Measurements from ENCODE around the gene MPP2. TPM values are rescaled to one million over a fixed set of nuclear protein-coding genes. Genes with fewer than 3 reads are reported as not detected.

The MPP2 gene
- polyA plus RNA-seq, 1 donor from 2014 or later: 25.5 TPM

DNA sequence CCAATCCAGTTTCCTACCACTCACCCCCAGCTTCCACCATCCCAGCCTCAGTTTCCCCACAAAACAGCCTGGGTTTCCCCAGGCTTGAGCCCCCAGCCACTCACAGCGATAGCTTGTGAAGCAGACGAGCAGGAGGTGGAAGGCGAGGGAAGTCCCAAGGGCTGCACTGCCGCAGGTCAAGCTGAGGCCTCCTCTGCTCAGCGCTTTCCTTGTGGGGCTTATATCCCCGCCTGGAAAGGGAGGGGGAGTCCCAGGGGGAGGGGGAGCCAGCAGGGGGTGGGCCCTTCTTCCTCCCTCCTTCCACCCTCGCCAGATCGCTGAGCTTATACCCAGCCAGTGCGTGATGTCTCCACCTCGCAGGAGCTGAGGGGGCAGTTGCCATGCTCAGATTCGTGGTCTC, 46.4 kb upstream of the MPP2 start, which contains the start of gene PYY:
TSS of gene PYY (minus strand) at position 195 of the 400 bp plus-strand sequence. CDS start 457 bp downstream, outside the sequence.
- Histone ChIP-seq H3K4me3 (ENCODE audit: low read length) (no peak within 1 kb of the TSS), H3K4me2 (ENCODE audit: low read length) (no peak within 1 kb of the TSS), H2AFZ (ENCODE audit: low read depth, low read length) (no peak within 1 kb of the TSS), H3K27ac (ENCODE audit: low read length) (no peak within 1 kb of the TSS), H3K9me2 (ENCODE audit: insufficient read depth, low read length) (no peaks in the 10 kb centered on the region), H3K9me3 (ENCODE audit: low read length) (no peaks in the 10 kb centered on the region), H3K36me3 (ENCODE audit: insufficient read depth, low read length) (no peaks in the 10 kb centered on the region), H4K20me1 (ENCODE audit: insufficient read depth) (no peaks in the 10 kb centered on the region), H3K79me2 (replicated peaks; ENCODE audit: insufficient read depth, low read length) (no peaks in the 10 kb centered on the region), H3F3A (ENCODE audit: insufficient read depth, low read length, poor library complexity, severe bottlenecking) (no peaks in the 10 kb centered on the region), H3K9ac (ENCODE audit: low read length) (no peak within 1 kb of the TSS), H3K27me3 (ENCODE audit: insufficient read depth, low read depth, low read length) (peaks cover 45% of the 10 kb centered on the region)
- TF ChIP-seq TAF1 (IDR thresholded peaks at IDR 0.05; ENCODE audit: low read depth) (no peak), CTCF (IDR thresholded peaks at IDR 0.05; ENCODE audit: poor library complexity, severe bottlenecking) (no peak), EZH2 (IDR thresholded peaks at IDR 0.05; ENCODE audit: borderline replicate concordance, insufficient read depth, low read length, poor library complexity, severe bottlenecking) (no peak), SMC3 (conservative IDR thresholded peaks at IDR 0.05; ENCODE audit: poor library complexity) (no peak), POLR2AphosphoS5 (IDR thresholded peaks at IDR 0.05) (no peak), REST (IDR thresholded peaks at IDR 0.05; ENCODE audit: borderline replicate concordance) (no peak), MXI1 (conservative IDR thresholded peaks at IDR 0.05; ENCODE audit: poor library complexity, severe bottlenecking) (no peak), EP300 (conservative IDR thresholded peaks at IDR 0.05; ENCODE audit: poor library complexity, severe bottlenecking) (no peak), RAD21 (conservative IDR thresholded peaks at IDR 0.05) (no peak)

GRCh38 chr17:43952724-43953666, 45.7 kb upstream of the MPP2 start:
- no peaks in the 10 kb centered on the region for H3K9me3 ChIP-seq (ENCODE audit: low read length)
- H2AFZ ChIP-seq (ENCODE audit: low read depth, low read length): no peak overlapping the region
- no peak overlapping the region for H3K9ac ChIP-seq (ENCODE audit: low read length)
- H4K20me1 ChIP-seq (ENCODE audit: insufficient read depth): no peaks in the 10 kb centered on the region
- H3K36me3 ChIP-seq (ENCODE audit: insufficient read depth, low read length): no peaks in the 10 kb centered on the region
- H3K79me2 ChIP-seq (replicated peaks; ENCODE audit: insufficient read depth, low read length): no peaks in the 10 kb centered on the region
- H3K27ac ChIP-seq (ENCODE audit: low read length): no peak overlapping the region
- TF ChIP-seq TAF1 (IDR thresholded peaks at IDR 0.05; ENCODE audit: low read depth) (no peak), EZH2 (IDR thresholded peaks at IDR 0.05; ENCODE audit: borderline replicate concordance, insufficient read depth, low read length, poor library complexity, severe bottlenecking) (no peak), REST (IDR thresholded peaks at IDR 0.05; ENCODE audit: borderline replicate concordance) (no peak), EP300 (conservative IDR thresholded peaks at IDR 0.05; ENCODE audit: poor library complexity, severe bottlenecking) (no peak), SMC3 (conservative IDR thresholded peaks at IDR 0.05; ENCODE audit: poor library complexity) (no peak), RAD21 (conservative IDR thresholded peaks at IDR 0.05) (no peak), CTCF (IDR thresholded peaks at IDR 0.05; ENCODE audit: poor library complexity, severe bottlenecking) (no peak), MXI1 (conservative IDR thresholded peaks at IDR 0.05; ENCODE audit: poor library complexity, severe bottlenecking) (no peak)
- H3K4me2 ChIP-seq (ENCODE audit: low read length): no peak overlapping the region
- H3F3A ChIP-seq (ENCODE audit: insufficient read depth, low read length, poor library complexity, severe bottlenecking): no peaks in the 10 kb centered on the region
- no peaks in the 10 kb centered on the region for H3K9me2 ChIP-seq (ENCODE audit: insufficient read depth, low read length)
- no peak overlapping the region for H3K4me3 ChIP-seq (ENCODE audit: low read length)
- H3K27me3 ChIP-seq (ENCODE audit: insufficient read depth, low read depth, low read length): peaks cover 45% of the 10 kb centered on the region
